Natural killer cell (primary cell): ENCODE results near the gene GAB2. TPM values are rescaled to one million over a fixed set of nuclear protein-coding genes. Genes with fewer than 3 reads are reported as not detected.
A peak's percentile ranks its signal among the peaks of the same experiment; 100 is the strongest.

Experiments
- ATAC-seq, 3 donors: fragments of 150-1000 bp in 2 of 3; fragments of 200-7000 bp in 1 of 3; cut with Tn5 transposase; 1 replicate in 1 of 3; 2 replicates in 2 of 3; pipeline ENCODE4 v1.10.0; 2021; ENCODE audit warnings: mild to moderate bottlenecking in 2 of 3, moderate library complexity in 2 of 3
- DNase-seq, 2 donors: peaks; one replicate each; pipeline versions ENCODE4 v3.0.0 to v3.0.0-alpha.2; 2013 to 2021; ENCODE audit warnings: mixed read lengths in 1 of 2
- H3K27ac ChIP-seq: one replicate; pipeline ENCODE4 v1.5.1; 2013; ENCODE audit warnings: mild to moderate bottlenecking, low read length
- H3K27me3 ChIP-seq: one replicate; pipeline ENCODE4 v1.6.1; 2013; ENCODE audit warnings: low read length; ENCODE audit not compliant: control insufficient read depth, insufficient read depth
- H3K36me3 ChIP-seq: one replicate; pipeline ENCODE4 v1.6.1; 2013; ENCODE audit warnings: low read length; ENCODE audit not compliant: control insufficient read depth, insufficient read depth
- H3K4me1 ChIP-seq: one replicate; pipeline ENCODE4 v1.6.1; 2013; ENCODE audit warnings: low read length; ENCODE audit not compliant: control insufficient read depth, insufficient read depth
- H3K4me3 ChIP-seq: one replicate; pipeline ENCODE4 v1.5.1; 2013; ENCODE audit warnings: low read length
- H3K9me3 ChIP-seq: one replicate; pipeline ENCODE4 v1.6.1; 2013; ENCODE audit warnings: low read length; ENCODE audit not compliant: control insufficient read depth, insufficient read depth
- H3K27ac Mint-ChIP-seq, 2 donors: one replicate each; pipeline ENCODE4 v1.8.0; 2022; ENCODE audit warnings: mild to moderate bottlenecking in 2 of 2, mixed read lengths in 2 of 2, moderate library complexity in 1 of 2
- H3K27me3 Mint-ChIP-seq, 2 donors: one replicate each; pipeline ENCODE4 v1.8.0; 2022; ENCODE audit warnings: low read depth in 2 of 2, mixed read lengths in 2 of 2
- H3K36me3 Mint-ChIP-seq: one replicate; pipeline ENCODE4 v1.8.0; 2022; ENCODE audit warnings: mixed read lengths
- H3K4me1 Mint-ChIP-seq, 2 donors: one replicate each; pipeline ENCODE4 v1.8.0; 2022; ENCODE audit warnings: mixed read lengths in 2 of 2
- H3K4me3 Mint-ChIP-seq: one replicate; pipeline ENCODE4 v1.8.0; 2022; ENCODE audit warnings: mild to moderate bottlenecking, moderate library complexity, mixed read lengths
- H3K9me3 Mint-ChIP-seq, 2 donors: one replicate each; pipeline ENCODE4 v1.8.0; 2022; ENCODE audit warnings: mixed read lengths in 2 of 2
- WGBS: methylation state at CpG from one replicate; pipeline ENCODE4 v1.1.7; 2013; ENCODE audit warnings: missing lambda C conversion rate; ENCODE audit not compliant: insufficient coverage; 5-methylcytosine and 5-hydroxymethylcytosine counted together
- intact Hi-C: fragments of 100-400 bp; cut with micrococcal nuclease; formaldehyde crosslinking; loops from one replicate; pipeline ENCODE4 v1.14.2; 2022
- total RNA-seq, 4 donors: library from RNA; stranded (reverse); fragments of 120-200 nt in 1 of 4; gene quantifications; one replicate each; pipeline versions ENCODE4 v1.2.3 to v1.2.4, GENCODE V29; 2013 to 2022
- TF ChIP-seq, protein P1 (sequence below): fragments of 200-600 bp; IDR thresholded peaks from one replicate; pipeline ENCODE4 v1.8.0; 2022; ENCODE audit warnings: antibody characterized with exemption

The GAB2 gene
- total RNA-seq, 3 donors from 2014 or later (not counting 1 experiment from before 2014, with no cell fraction given), result 4.3 to 58.4 (median 8.1) TPM

- TF ChIP-seq, protein P1, sequence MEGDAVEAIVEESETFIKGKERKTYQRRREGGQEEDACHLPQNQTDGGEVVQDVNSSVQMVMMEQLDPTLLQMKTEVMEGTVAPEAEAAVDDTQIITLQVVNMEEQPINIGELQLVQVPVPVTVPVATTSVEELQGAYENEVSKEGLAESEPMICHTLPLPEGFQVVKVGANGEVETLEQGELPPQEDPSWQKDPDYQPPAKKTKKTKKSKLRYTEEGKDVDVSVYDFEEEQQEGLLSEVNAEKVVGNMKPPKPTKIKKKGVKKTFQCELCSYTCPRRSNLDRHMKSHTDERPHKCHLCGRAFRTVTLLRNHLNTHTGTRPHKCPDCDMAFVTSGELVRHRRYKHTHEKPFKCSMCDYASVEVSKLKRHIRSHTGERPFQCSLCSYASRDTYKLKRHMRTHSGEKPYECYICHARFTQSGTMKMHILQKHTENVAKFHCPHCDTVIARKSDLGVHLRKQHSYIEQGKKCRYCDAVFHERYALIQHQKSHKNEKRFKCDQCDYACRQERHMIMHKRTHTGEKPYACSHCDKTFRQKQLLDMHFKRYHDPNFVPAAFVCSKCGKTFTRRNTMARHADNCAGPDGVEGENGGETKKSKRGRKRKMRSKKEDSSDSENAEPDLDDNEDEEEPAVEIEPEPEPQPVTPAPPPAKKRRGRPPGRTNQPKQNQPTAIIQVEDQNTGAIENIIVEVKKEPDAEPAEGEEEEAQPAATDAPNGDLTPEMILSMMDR, result no peak
- DNase-seq (no peak), ATAC-seq (no peak)
- H3K27me3 ChIP-seq, result no peaks in the 10 kb centered on the region
- H3K4me1 ChIP-seq, result peaks cover 20% of the 10 kb centered on the region
- H3K4me3 Mint-ChIP-seq, result no peak overlapping the region
- no peaks in the 10 kb centered on the region for H3K27me3 Mint-ChIP-seq
- intact Hi-C loops, result no loop called here
- H3K4me3 ChIP-seq, result no peak overlapping the region
- no peak overlapping the region for H3K27ac ChIP-seq
- H3K9me3 Mint-ChIP-seq, result no peaks in the 10 kb centered on the region
- H3K36me3 ChIP-seq, result no peaks in the 10 kb centered on the region
- H3K4me1 Mint-ChIP-seq, result peaks cover 21 to 42% of the 10 kb centered on the region in 2 donors
- H3K9me3 ChIP-seq, result no peaks in the 10 kb centered on the region
- no peaks in the 10 kb centered on the region for H3K36me3 Mint-ChIP-seq
- WGBS, result 81% methylated on average over 6 of the region's 6 CpGs
- no peak overlapping the region for H3K27ac Mint-ChIP-seq
Measured at GRCh38 chr11:78192223-78192719, 225.3 kb downstream of the GAB2 start.

GRCh38 chr11:78190871-78191538, 226.6 kb downstream of the GAB2 start:
- Histone ChIP-seq H3K36me3 (no peaks in the 10 kb centered on the region), H3K4me1 (peaks cover 23% of the 10 kb centered on the region), H3K9me3 (no peaks in the 10 kb centered on the region), H3K27me3 (no peaks in the 10 kb centered on the region), H3K4me3 (no peak overlapping the region), H3K27ac (no peak overlapping the region)
- ATAC-seq (no peak), DNase-seq (no peak)
- intact Hi-C loops, result no loop called here
- Mint-ChIP-seq H3K36me3 (no peaks in the 10 kb centered on the region), H3K27me3 (no peaks in the 10 kb centered on the region), H3K9me3 (no peaks in the 10 kb centered on the region), H3K4me1 (peaks cover 29 to 50% of the 10 kb centered on the region in 2 donors), H3K4me3 (no peak overlapping the region), H3K27ac (no peak overlapping the region)
- 95% methylated on average over 11 of the region's 14 CpGs for WGBS
- TF ChIP-seq, protein P1, result no peak

- ATAC-seq (no peak), DNase-seq (no peak)
- Mint-ChIP-seq H3K9me3 (no peaks in the 10 kb centered on the region), H3K27ac (peak overlapping the region in 1 of 2 donors; percentile 93), H3K4me1 (peaks cover 29 to 50% of the 10 kb centered on the region in 2 donors), H3K27me3 (no peaks in the 10 kb centered on the region), H3K36me3 (no peaks in the 10 kb centered on the region), H3K4me3 (peak overlapping the region; percentile 99)
- Histone ChIP-seq H3K9me3 (no peaks in the 10 kb centered on the region), H3K27ac (no peak overlapping the region), H3K36me3 (no peaks in the 10 kb centered on the region), H3K4me1 (peaks cover 23% of the 10 kb centered on the region), H3K27me3 (no peaks in the 10 kb centered on the region), H3K4me3 (no peak overlapping the region)
- intact Hi-C loops, result no loop called here
- TF ChIP-seq, protein P1, result no peak
- 55% methylated on average over 3 of the region's 3 CpGs for WGBS
Measured at GRCh38 chr11:78190374-78190773, 227.2 kb downstream of the GAB2 start.
